Measurements from ENCODE around the gene RNF181. TPM values are rescaled to one million over a fixed set of nuclear protein-coding genes. Genes with fewer than 3 reads are reported as not detected.
A peak's percentile ranks its signal among the peaks of the same experiment; 100 is the strongest.

Gene RNF181
- total RNA-seq, 6 experiments from 2014 or later, result 54.5 to 123 (median 66.6) TPM

- ATAC-seq (no peak), DNase-seq (no peak)
- H3K4me3 ChIP-seq, result no peak overlapping the region
- TF ChIP-seq POLR2A (IDR thresholded peaks at IDR 0.05) (no peak), CTCF (IDR thresholded peaks at IDR 0.05) (no peak)
- peak overlapping the region in 2 of 3 donors; percentile 48 to 65 for H3K27ac ChIP-seq
- peaks cover 2 to 59% (median 20%) of the 10 kb centered on the region in 4 donors for H3K4me1 ChIP-seq
- H3K27me3 ChIP-seq, result no peaks in the 10 kb centered on the region
- no peaks in the 10 kb centered on the region for H3K9me3 ChIP-seq
- H3K36me3 ChIP-seq, result no peaks in the 10 kb centered on the region
- WGBS (ENCODE audit: insufficient coverage, low coverage, low lambda C conversion rate, missing lambda C conversion rate), result 61% methylated on average over 3 of the region's 4 CpGs
- intact Hi-C loops (cut with DNase I), result no loop called here
Measured at GRCh38 chr2:85588236-85588635, 7.3 kb upstream of the RNF181 start.

DNA sequence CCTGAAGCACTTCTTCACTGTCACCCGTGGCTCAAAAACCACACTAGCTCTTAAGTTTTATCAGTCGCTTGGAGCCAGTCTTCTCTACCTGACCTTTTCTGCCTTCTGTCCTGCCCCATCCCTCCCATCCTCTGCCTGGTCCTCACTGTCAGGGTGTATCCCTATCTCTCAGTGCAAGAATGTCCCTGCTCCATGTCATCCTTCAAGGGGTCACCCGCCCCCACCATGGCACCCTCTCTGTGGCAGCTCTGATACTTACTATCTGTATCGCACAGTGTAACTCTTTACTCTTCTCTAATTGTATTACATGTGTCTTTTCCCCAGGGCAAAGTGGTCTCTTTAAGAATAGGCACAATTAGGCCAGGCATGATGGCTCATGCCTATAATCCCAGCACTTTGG, 6.9 kb upstream of the RNF181 start:
- WGBS (ENCODE audit: insufficient coverage, low coverage, low lambda C conversion rate, missing lambda C conversion rate), result 76% methylated on average over 4 of the region's 4 CpGs
- Histone ChIP-seq H3K9me3 (no peaks in the 10 kb centered on the region), H3K27me3 (no peaks in the 10 kb centered on the region), H3K27ac (peak overlapping the region; percentile 48 to 68 (median 65)), H3K36me3 (no peaks in the 10 kb centered on the region), H3K4me1 (peaks cover 2 to 58% (median 19%) of the 10 kb centered on the region in 4 donors), H3K4me3 (no peak overlapping the region)
- no peak for DNase-seq
- TF ChIP-seq POLR2A (IDR thresholded peaks at IDR 0.05) (no peak), CTCF (IDR thresholded peaks at IDR 0.05) (no peak)
- no peak for ATAC-seq
- intact Hi-C loops (cut with DNase I), result no loop called here

- H3K4me1 ChIP-seq, result peaks cover 2 to 55% (median 18%) of the 10 kb centered on the region in 4 donors
- H3K27ac ChIP-seq, result peak overlapping the region; percentile 48 to 68 (median 65)
Measured at GRCh38 chr2:85589181-85589580, 6.4 kb upstream of the RNF181 start.

DNA sequence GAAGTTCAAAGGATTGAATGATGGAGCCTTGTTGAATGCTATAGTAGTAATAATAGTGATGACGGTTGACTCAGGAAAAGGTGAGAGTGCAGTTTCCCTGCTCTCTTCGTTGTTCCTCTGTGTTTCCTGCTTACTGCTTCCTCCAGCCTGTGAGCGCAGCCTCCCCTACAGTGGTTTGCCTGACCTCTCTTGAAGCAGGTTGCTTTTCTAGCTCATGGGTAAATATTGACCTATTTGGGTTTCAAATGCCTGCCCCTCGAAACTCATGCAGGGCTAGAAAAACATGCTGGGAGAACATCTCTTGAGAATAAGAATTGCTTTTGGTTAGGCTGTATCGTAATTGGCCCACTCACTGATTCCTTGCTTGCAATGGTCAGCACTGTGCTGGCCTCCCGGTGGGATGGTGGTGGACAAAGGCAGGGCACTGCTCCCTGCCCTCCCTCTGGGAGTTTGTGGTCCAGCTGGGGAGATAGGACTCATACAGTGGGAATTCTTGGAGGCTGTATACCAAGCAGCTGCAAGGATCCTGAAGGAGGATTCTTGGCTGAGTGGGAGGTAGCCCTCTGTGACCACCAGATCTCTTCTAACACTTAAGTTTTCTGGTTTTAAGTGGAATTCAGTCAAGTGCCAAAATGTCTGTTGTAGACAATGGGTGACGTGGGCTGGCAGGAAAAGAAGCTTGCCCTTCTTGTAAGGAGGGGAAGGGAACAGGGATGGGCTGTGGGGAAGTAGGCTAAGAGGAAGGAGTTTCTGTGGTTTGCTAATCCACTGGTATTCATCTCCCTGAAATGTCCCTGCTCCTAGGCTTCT, 5.4 kb upstream of the RNF181 start:
- Histone ChIP-seq H3K4me3 (no peak overlapping the region), H3K36me3 (no peaks in the 10 kb centered on the region), H3K27ac (peak overlapping the region; percentile 53 to 68 (median 65)), H3K9me3 (no peaks in the 10 kb centered on the region), H3K27me3 (no peaks in the 10 kb centered on the region), H3K4me1 (peaks cover 2 to 54% (median 20%) of the 10 kb centered on the region in 4 donors)
- TF ChIP-seq POLR2A (IDR thresholded peaks at IDR 0.05) (no peak), CTCF (IDR thresholded peaks at IDR 0.05) (no peak)
- 4% methylated on average over 6 of the region's 7 CpGs for WGBS (ENCODE audit: insufficient coverage, low coverage, low lambda C conversion rate, missing lambda C conversion rate)
- peak in 2 of 3 donors; percentile 62 to 69 for DNase-seq
- ATAC-seq, result peak; percentile 37 to 61 (median 54)
- intact Hi-C loops (cut with DNase I), result no loop called here

More at GRCh38 chr2:85589181-85589580, 6.4 kb upstream of the RNF181 start:
- H3K4me3 ChIP-seq, result no peak overlapping the region
- TF ChIP-seq CTCF (IDR thresholded peaks at IDR 0.05) (no peak), POLR2A (IDR thresholded peaks at IDR 0.05) (no peak)
- DNase-seq (no peak), ATAC-seq (no peak)
- intact Hi-C loops (cut with DNase I), result no loop called here
- WGBS (ENCODE audit: insufficient coverage, low coverage, low lambda C conversion rate, missing lambda C conversion rate), result no CpG with 5 or more reads among the region's 4 CpGs
- H3K9me3 ChIP-seq, result no peaks in the 10 kb centered on the region
- no peaks in the 10 kb centered on the region for H3K36me3 ChIP-seq
- H3K27me3 ChIP-seq, result no peaks in the 10 kb centered on the region

Measured in right lobe of liver (tissue), 6 donors.